22Rv1 (cell line): ENCODE results near the gene LRRC23.

Source experiments
- H3K27ac ChIP-seq: fragments of 450-650 bp; 2 replicates; pipeline ENCODE4 v1.5.1; 2017
- CTCF ChIP-seq: fragments of 450-650 bp; IDR thresholded peaks from 2 replicates; pipeline ENCODE4 v1.5.1; 2017; ENCODE audit warnings: mild to moderate bottlenecking
- ZFX ChIP-seq: fragments of 450-650 bp; IDR thresholded peaks from 2 replicates; pipeline ENCODE4 v1.6.1; 2017; ENCODE audit warnings: antibody characterized with exemption, borderline replicate concordance

Gene LRRC23

DNA sequence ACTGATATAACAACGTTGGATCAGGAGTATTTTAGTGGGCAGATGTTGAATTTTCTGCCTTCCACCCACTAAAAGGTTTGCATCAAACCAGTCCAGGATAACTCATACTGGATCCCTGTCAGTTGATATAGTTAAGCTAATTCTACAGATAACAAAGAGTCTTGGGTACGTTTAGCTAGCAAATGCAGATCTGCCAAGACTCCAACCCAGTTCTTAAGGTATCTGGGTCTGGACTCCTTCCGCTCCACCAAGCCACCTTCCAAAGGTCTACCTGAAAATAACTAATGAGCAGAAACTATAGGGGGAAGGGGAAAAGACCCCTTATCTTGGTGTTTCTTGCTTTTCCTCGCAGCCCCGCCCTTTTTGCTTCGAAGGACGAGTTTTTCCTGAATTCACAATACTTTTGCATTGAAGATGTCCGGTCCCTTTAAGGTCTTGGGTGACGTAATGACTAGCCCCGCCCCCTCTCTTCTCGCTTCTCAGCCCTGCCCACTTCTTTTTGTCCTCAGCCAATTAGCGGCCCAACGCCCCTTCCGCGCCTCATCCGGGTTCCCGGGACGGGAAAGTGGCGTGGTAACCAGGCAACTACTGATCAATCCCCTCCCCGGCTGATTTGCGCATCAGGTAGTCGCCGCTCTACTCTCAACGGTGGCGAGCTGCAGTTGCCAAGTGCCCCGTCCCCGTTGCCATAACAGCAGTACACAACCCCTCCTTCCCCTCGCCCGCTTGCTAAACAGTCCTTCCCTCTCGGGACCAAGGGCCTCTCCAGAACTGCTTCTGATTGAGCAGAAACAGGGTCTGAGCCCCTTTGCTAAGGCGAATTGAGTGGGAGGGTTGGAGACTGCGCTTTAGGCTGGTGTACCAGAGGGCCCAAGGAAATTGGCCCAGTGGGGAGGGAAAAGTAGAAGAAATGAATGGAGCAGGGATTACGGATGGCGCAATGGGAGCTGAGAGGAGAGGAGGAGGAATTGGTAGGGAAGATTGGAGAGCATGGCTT is at the start of gene LRRC23:
LRRC23 (plus strand) TSS at position 543 of the 997 bp plus-strand sequence. CDS start 812 bp downstream, outside the sequence.
- no peak for TF ChIP-seq ZFX
- no peak for TF ChIP-seq CTCF
- H3K27ac ChIP-seq: peak within 1 kb of the TSS; percentile 77

DNA sequence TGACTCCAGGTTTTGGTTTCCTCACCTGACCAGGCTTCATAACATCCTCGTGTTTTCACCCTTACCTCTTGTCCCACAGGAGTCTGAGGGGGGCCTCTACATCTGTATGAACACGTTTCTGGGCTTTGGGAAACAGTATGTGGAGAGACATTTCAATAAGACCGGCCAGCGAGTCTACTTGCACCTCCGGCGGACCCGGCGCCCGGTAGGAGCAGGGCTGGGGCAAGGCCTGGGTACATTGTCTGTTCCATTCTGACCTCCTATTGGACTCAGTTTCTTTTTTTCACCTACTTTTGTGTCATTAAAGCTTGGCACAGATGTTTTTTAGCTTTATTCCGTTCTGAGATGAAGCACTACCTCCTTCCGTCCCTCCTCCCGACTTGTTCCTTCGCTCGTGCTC is 49.3 kb upstream of the LRRC23 start:
- H3K27ac ChIP-seq: no peak overlapping the region
- TF ChIP-seq CTCF: no peak
- no peak for TF ChIP-seq ZFX

DNA sequence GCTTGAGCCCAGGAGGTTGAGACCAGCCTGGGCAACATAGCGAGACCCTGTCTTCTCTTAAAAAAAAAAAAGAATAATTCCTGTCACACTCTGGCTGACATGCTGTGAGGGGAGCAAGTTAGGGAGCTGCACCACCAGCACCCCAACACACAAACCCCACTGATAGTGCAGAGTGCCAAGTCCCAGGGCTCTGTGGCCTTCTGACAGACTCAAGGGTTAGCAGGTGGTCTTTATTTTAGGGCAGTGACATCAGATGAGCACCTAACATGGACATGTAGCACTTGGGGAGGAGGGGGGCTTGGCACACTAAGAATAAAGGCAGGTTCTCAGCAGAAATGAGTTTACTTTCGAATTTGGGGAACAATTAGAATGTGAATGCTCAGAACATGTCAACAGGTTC is 45.8 kb upstream of the LRRC23 start:
- TF ChIP-seq CTCF (no peak), ZFX (no peak)
- H3K27ac ChIP-seq: no peak overlapping the region

- no peak for TF ChIP-seq CTCF
- TF ChIP-seq ZFX: no peak
- H3K27ac ChIP-seq: no peak overlapping the region
Measured at GRCh38 chr12:6860116-6860515, 44.5 kb upstream of the LRRC23 start.

GRCh38 chr12:6860942-6861341 is 43.7 kb upstream of the LRRC23 start:
- H3K27ac ChIP-seq: no peak overlapping the region
- TF ChIP-seq ZFX (no peak), CTCF (no peak)

GRCh38 chr12:6861391-6861790 is 43.2 kb upstream of the LRRC23 start:
- no peak for TF ChIP-seq ZFX
- TF ChIP-seq CTCF: no peak
- no peak overlapping the region for H3K27ac ChIP-seq

DNA sequence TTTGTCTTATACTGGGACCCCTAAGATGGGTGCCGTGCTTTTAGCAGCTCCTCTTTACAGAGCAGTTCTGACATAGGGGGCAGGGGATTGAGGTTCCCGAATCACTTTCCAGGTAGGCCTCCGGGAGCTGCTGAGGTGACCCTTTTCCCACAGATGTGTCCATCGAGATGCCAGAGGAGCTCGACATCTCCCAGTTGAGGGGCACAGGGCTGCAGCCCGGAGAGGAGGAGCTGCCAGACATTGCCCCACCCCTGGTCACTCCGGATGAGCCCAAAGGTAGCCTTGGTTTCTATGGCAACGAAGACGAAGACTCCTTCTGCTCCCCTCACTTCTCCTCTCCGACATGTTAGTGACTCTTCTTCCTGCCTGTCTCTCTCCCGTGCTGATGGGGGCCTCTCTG is 41.6 kb upstream of the LRRC23 start:
- 0 out of 2 replicates have a peak overlapping the region, but pooled peaks have one; percentile 4 for H3K27ac ChIP-seq
- TF ChIP-seq ZFX: no peak
